Stimulated activated CD4-positive, alpha-beta T cell treated with anti-CD3 and anti-CD28 coated beads, Interleukin-12 subunit alpha, Interleukin-12 subunit beta, amount 100 ng/mL, for 4 hours (primary cell): ENCODE measurements around the gene SLC7A6.

Experiments
- DNase-seq: peaks from one replicate; pipeline ENCODE4 v3.0.0-alpha.2; 2020

Gene SLC7A6

DNA sequence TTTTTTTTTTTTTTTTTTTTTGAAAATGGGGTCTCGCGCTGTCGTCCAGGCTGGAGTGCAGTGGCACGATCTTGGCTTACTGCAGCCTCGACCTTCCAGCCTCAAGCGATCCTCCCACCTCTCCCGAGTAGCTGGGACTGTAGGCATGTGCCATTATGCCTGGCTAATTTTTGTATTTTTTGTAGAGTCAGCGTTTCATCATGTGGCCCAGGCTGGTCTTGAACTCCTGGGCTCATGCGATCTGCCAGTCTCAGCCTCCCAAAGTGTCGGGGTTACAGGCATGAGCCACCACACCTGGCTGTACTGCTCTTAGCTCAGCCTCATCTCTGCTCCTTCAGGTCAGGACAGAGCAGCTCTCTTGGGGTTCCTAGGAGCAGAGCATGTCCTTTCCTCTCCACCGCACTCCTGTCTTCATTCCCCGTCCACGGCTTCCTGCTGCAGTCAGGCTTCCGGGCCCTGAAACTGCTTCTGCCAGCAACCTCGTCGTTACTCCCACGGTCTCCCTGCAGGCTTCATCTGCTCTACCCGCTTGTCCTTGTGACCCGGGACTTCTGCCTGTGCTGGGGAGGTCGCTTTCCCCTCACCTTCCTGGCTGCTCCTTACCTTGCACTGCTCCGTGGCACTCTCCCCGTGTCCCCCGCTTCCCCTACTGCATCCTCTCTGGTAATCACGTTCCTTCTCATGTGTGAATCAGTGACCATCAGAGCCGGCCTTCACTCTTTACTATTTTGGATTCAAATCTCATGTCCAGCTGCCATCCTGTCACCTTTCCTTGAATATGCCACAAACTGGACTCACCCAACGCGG lies 84.5 kb downstream of the SLC7A6 start:
- no peak for DNase-seq

DNA sequence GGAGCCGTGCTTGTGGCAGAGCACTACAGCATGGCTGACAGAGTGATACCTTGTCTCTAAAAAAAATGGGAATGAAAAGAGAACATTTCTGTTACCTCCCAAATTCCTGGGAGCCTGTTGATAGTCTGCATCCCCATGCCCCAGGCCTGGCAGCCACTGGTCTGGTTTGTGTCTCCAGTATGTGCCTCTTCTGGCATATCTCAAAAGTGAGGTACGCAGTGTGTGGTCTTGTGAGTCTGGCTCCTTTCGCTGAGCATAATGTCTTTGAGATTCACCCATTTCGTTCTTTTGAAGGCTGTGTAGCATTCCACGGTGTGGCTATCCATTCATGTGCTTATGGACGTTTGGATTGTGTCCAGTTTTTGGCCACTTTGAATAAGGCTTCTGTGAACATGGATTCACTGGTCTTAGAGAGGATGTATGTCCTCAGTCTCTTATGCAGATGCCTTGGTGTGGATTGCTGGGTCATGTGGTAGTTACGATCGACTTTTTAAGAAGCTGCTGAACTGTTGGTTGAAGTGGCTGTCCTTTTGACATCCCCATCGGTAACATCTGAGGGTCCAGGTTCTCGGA lies 85.6 kb downstream of the SLC7A6 start:
- no peak for DNase-seq

DNA sequence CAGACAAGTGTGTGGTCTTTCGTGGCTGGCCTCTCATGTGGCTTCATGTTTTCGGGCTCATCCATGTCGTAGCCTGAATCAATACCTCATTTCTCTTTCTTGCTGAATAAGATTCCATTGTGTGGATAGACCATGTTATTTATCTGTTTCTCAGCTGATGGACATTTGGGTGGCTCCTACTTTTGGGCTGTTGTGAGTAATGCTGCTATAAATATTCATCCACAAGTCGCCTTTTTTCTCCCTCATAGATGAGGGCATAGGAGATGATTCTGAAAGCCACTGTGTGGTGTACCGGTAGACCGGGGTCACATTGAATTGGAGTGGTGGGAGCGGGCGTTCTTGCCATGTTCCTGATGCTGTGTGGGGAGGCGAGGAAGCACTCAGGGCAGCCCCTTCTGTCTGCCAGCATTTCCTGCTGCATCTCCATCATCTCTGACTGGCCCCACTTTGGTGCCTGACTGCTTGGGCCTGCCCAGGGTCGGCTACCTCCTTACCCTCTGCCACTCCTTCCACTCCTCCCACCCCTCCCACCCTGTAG lies 86.6 kb downstream of the SLC7A6 start:
- no peak for DNase-seq
